Kasumi-1 (cell line): Measurements from ENCODE around the gene CXCL5.

ENCODE experiments used
- DNase-seq, 2 experiments: peaks; one replicate each; lab custom pipeline; 2025; lab: John Stamatoyannopoulos, UW

CXCL5 gene

DNA sequence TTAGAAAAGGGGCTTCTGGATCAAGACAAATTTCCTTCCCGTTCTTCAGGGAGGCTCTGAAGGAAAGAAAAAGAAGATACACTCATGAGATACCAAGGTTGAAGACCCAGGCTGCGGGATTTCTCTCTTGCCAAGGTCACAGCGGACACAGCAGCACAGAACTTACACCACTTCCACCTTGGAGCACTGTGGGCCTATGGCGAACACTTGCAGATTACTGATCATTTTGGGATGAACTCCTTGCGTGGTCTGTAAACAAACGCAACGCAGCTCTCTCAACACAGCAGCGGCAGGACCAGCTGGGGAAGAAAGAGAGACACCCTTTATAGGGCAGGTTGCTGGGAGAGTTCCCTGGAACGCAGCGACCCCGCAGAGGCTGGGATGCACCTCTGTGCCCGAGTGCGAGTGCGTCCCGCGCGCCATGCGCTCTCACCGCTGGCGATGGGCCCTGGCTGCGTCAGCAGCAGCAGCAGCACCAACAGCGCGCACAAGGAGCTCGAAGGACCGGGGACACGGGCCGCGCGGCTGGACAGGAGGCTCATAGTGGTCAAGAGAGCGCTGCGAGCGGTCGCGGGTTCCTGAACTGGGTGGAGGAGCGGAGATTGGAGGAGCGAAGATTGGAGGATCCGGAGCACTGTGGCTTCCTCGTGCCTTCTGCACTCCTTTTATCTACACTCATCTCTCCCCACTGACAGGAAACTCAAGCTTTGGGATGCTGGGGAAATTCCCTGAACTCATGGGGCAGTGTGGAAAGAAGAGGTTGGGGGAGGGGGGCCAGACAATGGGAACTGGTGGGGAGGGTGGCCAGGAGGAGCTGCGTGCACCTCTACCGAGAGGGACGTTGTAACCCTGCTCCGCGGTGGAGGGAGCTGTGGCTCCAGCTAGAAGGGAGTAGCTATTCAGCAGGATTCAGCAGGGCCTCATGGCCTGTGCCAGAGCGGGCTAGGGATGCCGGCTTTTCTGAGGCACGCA, at the start of gene CXCL5:
TSS of gene CXCL5 (minus strand) at position 638 of the 972 bp plus-strand sequence. CDS start at position 542, 96 bp downstream.
- no peak for DNase-seq

GRCh38 chr4:74047152-74047551, 48.7 kb upstream of the CXCL5 start:
- no peak for DNase-seq

DNA sequence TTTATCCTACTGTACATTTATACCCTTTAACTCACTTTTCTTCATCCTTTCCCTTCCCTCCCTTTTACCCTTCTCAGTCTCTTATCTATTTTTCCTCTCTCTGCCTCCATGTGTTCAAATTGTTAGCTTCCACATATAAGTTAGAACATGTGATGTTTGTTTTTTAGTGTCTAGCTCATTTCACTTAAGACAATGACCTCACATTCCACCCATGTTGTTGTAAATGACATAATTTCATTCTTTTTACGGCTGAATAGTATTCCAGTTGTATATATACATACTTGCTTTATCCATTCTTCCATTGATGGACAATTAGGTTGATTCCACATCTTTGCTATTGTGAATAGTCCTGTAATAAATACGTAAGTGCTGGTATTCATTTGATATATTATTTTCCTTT, 47.3 kb upstream of the CXCL5 start:
- no peak for DNase-seq

DNA sequence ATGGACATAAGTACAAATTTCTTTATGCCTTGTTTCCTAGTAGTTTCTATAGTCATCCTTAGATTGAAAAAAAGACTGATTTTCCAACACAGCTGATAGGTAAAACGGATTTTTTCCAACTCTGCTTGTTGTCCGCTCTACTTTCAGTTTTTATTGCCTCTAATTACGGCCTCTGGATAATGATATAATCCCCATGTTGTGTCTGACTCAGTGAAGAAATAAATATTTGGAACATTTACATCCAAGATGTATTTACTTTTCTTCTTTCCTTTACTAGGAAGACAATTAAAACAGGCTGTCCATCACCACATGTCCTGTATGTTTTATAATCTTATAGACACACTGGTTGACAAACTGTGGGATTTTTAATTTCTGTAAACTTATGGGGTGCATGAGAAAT, 46.8 kb upstream of the CXCL5 start:
- DNase-seq, result no peak

DNA sequence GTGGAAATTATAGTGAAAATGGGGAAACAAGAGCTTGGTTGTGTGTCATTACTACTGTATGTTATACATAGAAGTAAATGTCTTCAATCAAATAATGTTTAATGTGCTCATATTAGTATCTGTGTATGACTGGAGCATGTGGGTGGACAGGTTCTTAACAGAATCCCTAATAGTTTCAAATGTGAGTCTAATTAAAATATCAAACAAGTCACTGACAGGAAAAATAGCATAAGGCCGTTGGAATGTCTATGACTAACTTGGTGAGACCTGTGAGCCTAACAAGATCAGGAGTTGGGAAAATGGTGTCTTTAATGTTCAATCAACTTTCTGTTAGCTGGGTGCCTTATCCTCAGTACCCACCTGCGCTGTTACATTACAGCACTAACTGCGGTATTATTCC, 46.2 kb upstream of the CXCL5 start:
- DNase-seq, result no peak

GRCh38 chr4:74042681-74043080, 44.2 kb upstream of the CXCL5 start:
- no peak for DNase-seq

- DNase-seq, result no peak
These were observed 42.9 kb upstream of the CXCL5 start for GRCh38 chr4:74041418-74041817.

- no peak for DNase-seq
These were observed 40.9 kb upstream of the CXCL5 start for GRCh38 chr4:74039315-74039763.

- peak; percentile 60 to 71 for DNase-seq
These were observed 40.2 kb upstream of the CXCL5 start, which contains the start of gene CXCL3 for GRCh38 chr4:74038425-74039314. Gene CXCL3, minus strand, starts transcription at chr4:74038689. Its CDS starts 78 bp downstream, at chr4:74038611.

DNA sequence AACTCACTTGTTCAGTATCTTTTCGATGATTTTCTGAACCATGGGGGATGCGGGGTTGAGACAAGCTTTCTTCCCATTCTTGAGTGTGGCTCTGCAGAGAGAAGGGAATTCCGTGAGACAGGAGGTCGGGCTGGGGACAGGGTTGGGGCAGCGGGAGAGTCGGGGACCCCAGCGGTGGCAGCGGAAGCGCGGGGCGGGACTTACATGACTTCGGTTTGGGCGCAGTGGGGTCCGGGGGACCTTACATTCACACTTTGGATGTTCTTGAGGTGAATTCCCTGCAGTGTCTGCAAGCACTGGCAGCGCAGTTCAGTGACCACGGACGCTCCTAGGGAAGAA, 39.6 kb upstream of the CXCL5 start:
- no peak for DNase-seq

DNA sequence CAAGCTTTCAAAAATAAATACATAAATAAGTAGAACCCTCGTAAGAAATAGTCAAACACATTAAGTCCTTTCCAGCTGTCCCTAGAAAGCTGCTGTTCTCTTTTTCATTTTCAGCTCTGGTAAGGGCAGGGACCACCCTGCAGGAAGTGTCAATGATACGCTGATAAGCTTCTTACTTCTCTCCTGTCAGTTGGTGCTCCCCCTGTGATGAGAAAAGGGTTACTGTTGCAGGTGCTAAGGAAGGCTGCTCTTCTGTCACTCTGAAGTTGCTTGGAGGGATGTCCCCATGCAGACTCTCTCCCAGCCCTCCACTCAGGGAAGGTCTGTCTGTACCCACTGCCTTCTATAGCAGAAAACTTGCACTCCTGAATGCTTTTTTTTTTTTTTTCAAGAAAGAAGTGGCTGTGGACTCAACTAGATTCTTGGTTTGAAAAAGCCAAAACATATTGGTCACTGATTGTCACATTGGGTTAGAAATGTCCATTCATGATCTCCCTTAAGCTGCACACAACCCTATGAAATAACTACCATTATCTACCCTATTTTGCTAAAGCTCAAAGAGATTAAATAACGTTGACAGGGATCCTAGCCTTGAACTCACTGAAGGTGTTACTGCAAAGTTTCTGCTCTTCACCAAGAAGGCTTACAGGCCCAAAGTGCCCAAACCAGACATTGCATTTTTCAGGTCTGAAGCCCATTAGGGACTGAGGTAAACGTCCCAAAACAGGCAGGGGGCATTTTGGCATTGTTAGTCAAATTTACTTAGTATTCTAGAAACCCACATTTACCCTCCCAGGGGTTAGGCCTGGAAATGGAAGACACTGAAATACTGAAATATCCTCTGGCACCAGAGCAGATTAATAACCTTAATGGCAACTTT, 38.8 kb upstream of the CXCL5 start:
- peak in 1 of 2 experiments; percentile 31 for DNase-seq

DNA sequence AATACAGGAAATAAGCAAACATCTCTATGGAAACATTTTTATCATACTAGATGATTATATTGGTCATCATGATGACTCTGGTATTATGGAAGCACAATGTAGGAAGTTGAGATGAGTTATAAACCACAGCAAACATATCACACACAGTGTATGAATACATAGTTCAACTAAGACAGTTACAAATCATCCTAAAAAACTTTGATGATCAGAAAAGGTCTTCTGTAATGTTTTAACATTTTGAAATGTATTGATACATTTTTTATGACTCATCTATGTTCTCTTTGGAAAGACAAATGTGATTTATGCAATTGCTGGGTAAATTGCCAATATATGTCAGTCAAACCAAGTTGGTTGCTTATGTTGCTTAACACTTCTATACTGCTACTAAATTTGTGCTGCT, 35.3 kb upstream of the CXCL5 start:
- DNase-seq, result no peak

DNA sequence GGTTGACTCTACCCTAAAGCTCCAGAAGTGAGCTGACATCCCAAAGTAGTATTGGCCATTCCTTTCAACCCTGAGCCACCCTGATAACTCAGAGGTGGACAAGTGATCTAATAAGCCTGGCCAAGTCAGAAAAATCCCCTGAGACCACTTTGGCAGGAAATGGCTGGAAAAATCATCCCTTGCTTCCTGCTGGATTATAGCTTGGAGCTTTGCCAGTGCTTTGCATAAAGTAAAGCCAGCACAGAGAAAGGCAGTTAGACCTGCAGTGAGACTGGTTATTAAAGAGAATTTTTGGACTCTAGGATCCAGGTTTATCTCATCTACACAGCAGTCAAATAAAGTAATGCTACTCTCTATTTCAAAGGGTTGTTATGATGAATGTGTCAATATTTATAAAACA, 33.6 kb upstream of the CXCL5 start:
- DNase-seq, result no peak

DNA sequence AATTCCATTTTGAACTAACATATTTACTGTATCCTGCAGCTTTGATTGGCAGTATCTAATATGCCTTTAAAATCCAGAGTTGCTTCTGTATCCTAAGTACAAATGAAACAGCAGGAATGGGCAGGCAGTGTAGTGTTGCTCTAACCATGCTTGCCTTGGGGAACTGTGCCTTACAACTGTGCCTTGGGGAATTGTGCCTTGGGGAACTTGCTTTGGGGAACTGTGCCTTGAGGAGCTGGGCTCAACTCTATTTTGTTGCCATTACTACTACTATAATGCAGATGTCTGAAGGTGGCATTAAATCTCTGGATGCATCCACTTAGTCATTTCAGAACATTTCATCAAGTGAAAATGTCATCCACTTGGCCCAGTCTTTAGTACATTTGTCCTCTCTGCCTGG, 33.1 kb upstream of the CXCL5 start:
- DNase-seq, result no peak

DNA sequence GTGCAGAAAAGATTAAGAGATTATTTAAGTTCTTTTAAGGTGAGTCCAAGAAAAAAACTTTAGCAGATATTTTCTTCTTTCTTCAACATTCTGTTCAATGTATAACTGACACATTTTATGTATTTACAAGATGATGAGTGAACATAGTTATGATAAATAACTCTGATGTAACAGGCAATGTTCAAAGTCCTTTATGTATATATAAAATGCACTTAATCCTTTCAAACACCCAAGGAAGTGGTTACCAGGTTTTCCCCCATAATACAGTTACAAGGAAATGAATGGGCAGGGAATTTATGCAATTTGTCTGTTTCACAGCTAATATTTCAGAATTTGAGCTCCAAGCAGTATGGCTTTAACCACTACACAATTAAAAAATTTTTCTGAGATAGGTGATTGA, 31.8 kb upstream of the CXCL5 start:
- DNase-seq, result peak in 1 of 2 experiments; percentile 12

DNA sequence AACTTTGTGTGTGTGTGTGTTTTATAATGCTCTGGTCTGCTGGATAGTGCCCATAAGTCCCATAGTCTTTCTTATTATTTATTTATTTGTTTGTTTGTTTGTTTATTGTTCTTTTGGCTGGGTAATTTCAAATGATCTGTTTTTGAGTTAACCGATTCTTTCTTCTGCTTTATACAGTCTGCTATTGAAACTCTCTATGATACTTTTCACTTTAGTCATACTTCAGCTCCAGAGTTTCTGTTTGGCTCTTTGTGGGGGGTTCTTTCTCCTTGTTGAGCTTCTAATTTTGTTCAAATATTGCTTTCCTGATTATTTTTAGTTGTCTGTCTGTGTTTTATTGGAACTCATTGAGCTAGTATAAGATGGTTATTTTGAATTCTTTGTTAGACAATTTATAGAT, 30.0 kb upstream of the CXCL5 start:
- DNase-seq, result no peak

- DNase-seq, result no peak
These were observed 25.2 kb upstream of the CXCL5 start for GRCh38 chr4:74023709-74024108.

DNA sequence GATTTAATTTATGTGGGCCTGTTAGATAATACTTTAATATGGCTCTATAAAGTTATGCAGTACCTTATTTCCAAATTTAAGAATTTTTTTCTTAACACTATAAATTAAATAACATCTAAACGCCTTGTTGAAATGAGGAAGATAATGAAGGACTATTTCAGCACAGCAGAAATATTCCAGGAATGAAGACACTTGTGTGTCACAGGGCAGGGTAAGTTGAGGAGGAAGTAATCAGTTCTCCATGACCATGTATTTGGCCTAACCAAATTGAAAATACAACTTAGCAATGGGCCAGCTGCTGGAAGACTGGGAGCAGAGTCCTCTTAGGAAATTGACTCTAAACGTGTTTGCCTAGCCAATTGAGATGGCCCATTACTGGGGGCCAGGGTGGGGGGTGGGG, 23.1 kb upstream of the CXCL5 start:
- DNase-seq, result no peak

GRCh38 chr4:74018771-74019170, 20.3 kb upstream of the CXCL5 start:
- peak; percentile 76 for DNase-seq

DNA sequence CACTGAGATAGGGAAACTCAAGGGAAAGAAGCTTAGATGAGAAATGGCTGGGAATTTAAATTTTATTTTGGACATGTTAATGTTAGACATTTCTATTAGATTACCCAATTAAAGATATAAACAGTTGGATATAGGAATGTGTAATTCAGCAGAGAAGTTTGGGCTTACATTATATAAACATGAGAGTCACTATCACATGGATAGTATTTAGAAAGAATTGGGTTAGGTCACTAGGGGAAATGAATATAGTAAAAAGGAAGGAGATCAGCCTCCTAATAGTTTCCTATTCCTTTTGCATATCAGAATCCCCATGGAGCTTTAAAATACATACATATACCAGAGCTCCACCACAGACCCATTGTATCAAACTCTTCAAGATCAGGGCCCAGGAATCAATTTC, 19.6 kb upstream of the CXCL5 start:
- DNase-seq, result no peak

DNA sequence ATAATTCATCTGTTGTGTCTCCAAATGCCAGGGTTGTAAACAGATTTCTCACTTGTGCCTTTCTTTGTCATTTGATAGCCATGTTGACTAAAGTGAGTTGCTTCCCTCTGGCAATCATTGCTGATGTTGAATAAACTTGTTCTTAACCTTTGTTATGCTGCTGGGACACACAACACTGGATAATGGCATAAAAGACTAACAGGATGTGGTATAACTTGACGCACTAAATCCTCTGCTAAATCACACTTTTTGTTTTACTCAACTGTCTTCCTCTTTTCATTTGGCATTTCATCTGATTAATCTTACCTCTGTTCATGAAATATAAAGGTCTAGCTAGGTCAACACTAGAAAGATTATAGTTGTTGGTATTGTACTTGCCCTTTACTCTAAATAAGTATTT, 17.6 kb upstream of the CXCL5 start:
- DNase-seq, result peak in 1 of 2 experiments; percentile 24
